NCI-H510A treated with DMSO at 0.1 percent for 48 hours (cell line): ENCODE measurements around the gene ZNF560.

Experiments
- DNase-seq: peaks from one replicate; lab custom pipeline; 2025; lab: John Stamatoyannopoulos, UW

ZNF560 gene

DNA sequence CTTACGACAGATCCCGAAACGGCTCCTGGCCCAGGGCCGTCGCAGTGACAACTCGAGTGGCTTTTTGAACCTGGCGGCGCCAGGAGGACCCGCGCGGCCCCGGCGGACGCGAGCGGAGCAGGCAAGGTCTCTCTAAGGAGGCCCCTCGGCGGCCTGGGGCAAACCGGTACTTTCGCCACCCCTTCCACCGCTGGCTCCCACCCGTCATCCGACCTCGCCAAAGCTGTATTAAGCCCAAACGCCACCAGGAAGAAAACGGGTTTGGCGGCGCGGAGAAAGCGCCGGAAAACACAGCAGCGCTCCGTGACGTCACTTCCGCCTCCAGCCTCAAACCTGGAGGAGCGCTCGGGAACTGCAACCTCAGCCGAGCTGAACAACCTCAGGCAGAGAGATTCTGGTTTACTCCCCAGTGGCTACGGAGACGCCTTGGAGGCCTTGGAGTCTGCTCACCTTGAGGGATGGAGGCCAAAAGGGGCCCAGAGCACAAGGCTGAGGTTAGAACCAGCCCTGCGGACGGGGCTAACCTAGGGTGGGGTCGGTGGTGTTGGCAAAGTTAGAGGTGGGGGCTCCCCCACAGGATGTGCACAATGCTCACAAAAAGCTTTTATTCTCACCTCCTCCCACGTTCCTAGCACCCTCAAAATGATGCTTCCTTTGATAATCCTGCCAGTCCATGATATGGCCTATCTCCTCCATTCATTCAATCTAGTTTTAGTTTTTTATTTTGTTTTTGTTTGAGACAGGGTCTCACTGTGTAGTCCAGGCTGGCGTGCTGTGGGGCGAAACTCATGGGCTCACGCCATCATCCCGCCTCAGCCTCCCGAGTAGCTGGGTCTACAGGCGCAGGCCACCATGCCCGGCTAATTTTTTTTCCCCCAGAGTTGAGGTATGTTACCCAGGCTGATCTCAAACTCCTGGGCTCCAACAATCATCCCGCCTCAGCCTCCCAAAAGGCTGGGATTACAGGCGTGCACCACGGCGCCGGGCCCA, 62.8 kb downstream of the ZNF560 start, which contains the start of gene ZNF266:
Gene ZNF266 (minus strand): TSS at position 295 of the 990 bp plus-strand sequence. CDS start 15,484 bp downstream, outside the sequence.
- peak; percentile 82 for DNase-seq

DNA sequence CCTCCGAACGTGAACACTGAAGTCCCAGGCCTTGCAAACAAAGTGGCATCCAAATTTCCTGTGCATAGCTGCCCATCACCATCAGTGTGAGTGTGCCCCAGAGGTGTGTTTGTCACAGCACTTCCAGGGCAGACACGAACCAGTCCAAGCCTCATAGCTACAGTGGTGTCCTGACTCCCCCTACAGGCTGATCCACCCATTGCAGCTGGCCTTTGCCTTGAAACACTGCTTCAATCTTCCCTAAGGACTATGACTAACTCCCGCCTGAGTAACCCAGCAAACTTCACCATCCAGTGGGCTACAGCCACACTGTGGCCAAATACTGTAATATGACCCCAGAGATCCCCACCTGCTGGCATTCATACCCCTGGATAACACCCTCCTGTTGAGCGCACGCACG, 66.9 kb downstream of the ZNF560 start:
- DNase-seq: no peak

DNA sequence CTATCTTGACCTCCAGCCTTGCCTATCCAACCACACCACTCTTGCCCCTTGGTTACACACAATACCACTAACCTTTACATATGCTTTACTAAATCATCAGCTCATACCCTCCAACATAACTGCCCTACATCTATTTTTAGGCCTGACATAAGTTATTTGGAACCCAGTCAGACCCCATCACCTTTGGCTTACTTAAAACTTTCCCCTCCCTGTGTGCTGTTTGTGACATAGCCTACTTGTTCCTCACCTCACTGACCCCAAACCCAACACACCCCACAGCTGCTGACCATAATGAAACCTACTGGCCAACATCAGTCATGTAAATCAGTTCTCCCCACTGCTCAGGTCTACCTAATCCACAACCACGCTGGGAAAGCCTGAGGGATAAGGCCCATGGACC, 68.0 kb downstream of the ZNF560 start:
- no peak for DNase-seq

DNA sequence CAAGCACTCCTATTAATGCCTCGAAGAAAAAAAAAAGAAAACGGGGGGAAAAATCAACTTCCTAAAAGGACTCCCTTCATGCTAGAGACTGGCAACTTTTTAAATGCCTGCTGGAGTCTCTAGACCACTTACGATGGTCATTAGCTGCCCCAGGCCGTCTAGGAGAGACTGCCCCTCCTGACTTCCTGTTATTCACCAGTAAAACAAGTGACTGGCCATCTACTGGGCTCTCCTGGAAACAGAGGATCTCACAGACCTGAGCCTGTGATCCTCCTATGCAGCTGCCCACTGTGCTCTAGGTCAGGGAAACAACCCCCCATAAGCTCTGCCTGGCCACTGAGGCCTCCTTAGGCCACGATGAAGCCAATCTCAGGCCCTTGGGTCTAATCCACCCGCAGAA, 70.5 kb downstream of the ZNF560 start:
- no peak for DNase-seq
